ENCODE measurements around the gene TBC1D21.

DNA sequence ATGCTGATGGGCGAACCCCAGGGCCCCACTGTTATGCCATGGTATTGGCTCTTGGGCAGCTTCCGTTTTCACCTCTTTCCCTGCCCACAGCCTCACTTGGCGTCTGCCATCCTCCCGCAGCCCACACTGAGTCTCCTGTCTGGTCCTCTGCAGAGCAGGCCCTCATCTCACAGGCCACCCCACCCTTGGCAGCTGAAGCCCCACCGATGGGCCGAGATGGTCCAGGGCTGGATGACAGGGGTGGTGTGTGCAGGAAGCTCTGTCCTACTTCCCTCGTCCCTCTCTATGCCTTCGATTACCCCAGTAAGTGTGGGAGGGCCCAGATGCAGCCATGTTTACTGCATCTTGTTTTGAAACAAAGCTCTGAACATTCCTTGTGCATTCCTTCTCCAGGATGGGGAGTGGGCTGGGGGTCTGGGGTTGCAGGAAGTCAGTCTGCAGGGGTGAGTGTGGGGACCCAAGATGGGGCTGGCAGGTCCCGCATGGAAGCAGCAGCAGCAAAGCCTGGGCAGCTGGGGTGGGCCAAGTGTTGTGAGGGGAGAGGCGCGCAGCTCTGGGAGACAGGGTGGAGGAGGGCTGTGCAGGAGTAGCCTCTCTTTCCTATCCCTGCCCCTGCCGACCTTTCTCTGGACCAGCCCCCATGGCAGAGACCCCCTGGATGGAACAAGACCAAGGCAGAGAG is 20.9 kb downstream of the TBC1D21 start:
- TF ChIP-seq POLR2A (IDR thresholded peaks at IDR 0.05): no peak
- TF ChIP-seq, protein P1, sequence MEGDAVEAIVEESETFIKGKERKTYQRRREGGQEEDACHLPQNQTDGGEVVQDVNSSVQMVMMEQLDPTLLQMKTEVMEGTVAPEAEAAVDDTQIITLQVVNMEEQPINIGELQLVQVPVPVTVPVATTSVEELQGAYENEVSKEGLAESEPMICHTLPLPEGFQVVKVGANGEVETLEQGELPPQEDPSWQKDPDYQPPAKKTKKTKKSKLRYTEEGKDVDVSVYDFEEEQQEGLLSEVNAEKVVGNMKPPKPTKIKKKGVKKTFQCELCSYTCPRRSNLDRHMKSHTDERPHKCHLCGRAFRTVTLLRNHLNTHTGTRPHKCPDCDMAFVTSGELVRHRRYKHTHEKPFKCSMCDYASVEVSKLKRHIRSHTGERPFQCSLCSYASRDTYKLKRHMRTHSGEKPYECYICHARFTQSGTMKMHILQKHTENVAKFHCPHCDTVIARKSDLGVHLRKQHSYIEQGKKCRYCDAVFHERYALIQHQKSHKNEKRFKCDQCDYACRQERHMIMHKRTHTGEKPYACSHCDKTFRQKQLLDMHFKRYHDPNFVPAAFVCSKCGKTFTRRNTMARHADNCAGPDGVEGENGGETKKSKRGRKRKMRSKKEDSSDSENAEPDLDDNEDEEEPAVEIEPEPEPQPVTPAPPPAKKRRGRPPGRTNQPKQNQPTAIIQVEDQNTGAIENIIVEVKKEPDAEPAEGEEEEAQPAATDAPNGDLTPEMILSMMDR (IDR thresholded peaks at IDR 0.05): no peak
